Measurements from ENCODE around the gene ANKRD40. TPM values are rescaled to one million over a fixed set of nuclear protein-coding genes. Genes with fewer than 3 reads are reported as not detected.
"Not testable (repeated sequence)": the region's sequence is repeated elsewhere in the genome, so short reads cannot be mapped to it uniquely, and the experiment has no call there.

Gene ANKRD40
- 40.6 TPM for total RNA-seq

GRCh38 chr17:50707289-50708049, at the start of gene ANKRD40:
TSS of gene ANKRD40 (minus strand) at chr17:50707914. CDS start at chr17:50707654, 260 bp downstream.
- peak; percentile 89 for DNase-seq (ENCODE audit: low spot score)

GRCh38 chr17:50754521-50754920, 46.8 kb upstream of the ANKRD40 start:
- DNase-seq (ENCODE audit: low spot score): no peak

GRCh38 chr17:50749245-50749644, 41.5 kb upstream of the ANKRD40 start:
- DNase-seq (ENCODE audit: low spot score): no peak

GRCh38 chr17:50745631-50746030, 37.9 kb upstream of the ANKRD40 start:
- DNase-seq (ENCODE audit: low spot score): no peak

GRCh38 chr17:50739098-50739497, 31.4 kb upstream of the ANKRD40 start:
- DNase-seq (ENCODE audit: low spot score): no peak

GRCh38 chr17:50737118-50737698, 29.5 kb upstream of the ANKRD40 start:
- no peak for DNase-seq (ENCODE audit: low spot score)

GRCh38 chr17:50735287-50735686, 27.6 kb upstream of the ANKRD40 start:
- no peak for DNase-seq (ENCODE audit: low spot score)

GRCh38 chr17:50731575-50732460, 24.1 kb upstream of the ANKRD40 start:
- DNase-seq (ENCODE audit: low spot score): no peak

- no peak for DNase-seq (ENCODE audit: low spot score)
Measured at GRCh38 chr17:50728881-50729765, 21.4 kb upstream of the ANKRD40 start.

GRCh38 chr17:50728112-50728429, 20.4 kb upstream of the ANKRD40 start:
- DNase-seq (ENCODE audit: low spot score): no peak

- DNase-seq (ENCODE audit: low spot score): no peak
Measured at GRCh38 chr17:50725769-50726655, 18.3 kb upstream of the ANKRD40 start.

GRCh38 chr17:50724622-50725021, 16.9 kb upstream of the ANKRD40 start:
- not testable (repeated sequence) for DNase-seq (ENCODE audit: low spot score)

- DNase-seq (ENCODE audit: low spot score): no peak
Measured at GRCh38 chr17:50722746-50723145, 15.0 kb upstream of the ANKRD40 start.

GRCh38 chr17:50721194-50722010, 13.7 kb upstream of the ANKRD40 start:
- no peak for DNase-seq (ENCODE audit: low spot score)

- DNase-seq (ENCODE audit: low spot score): no peak
Measured at GRCh38 chr17:50719924-50720794, 12.4 kb upstream of the ANKRD40 start.

- peak; percentile 93 for DNase-seq (ENCODE audit: low spot score)
Measured at GRCh38 chr17:50719144-50719923, 11.6 kb upstream of the ANKRD40 start, which contains the start of gene LUC7L3. TSS of gene LUC7L3 (plus strand) at chr17:50719603. CDS start at chr17:50719733, 130 bp downstream.

GRCh38 chr17:50715471-50715870, 7.8 kb upstream of the ANKRD40 start:
- DNase-seq (ENCODE audit: low spot score): no peak

GRCh38 chr17:50712641-50713040, 4.9 kb upstream of the ANKRD40 start:
- DNase-seq (ENCODE audit: low spot score): no peak

All from mucosa of gallbladder (tissue), 1 donor.